ENCODE results near the gene SPR. TPM values are rescaled to one million over a fixed set of nuclear protein-coding genes. Genes with fewer than 3 reads are reported as not detected.

SPR gene
- total RNA-seq, 1 donor from 2014 or later = 53.5 TPM

GRCh38 chr2:72936660-72937355 is 49.6 kb downstream of the SPR start:
- peaks cover 23% of the 10 kb centered on the region for H3K27me3 ChIP-seq (ENCODE audit: low read depth)
- TF ChIP-seq CTCF (IDR thresholded peaks at IDR 0.05; ENCODE audit: borderline replicate concordance) = no peak
- H3K9me3 ChIP-seq (replicated peaks) = no peaks in the 10 kb centered on the region
- H3K4me1 ChIP-seq = peaks cover 8% of the 10 kb centered on the region
- H3K27ac ChIP-seq (replicated peaks) = no peak overlapping the region
- H3K36me3 ChIP-seq = no peaks in the 10 kb centered on the region
- no peak for DNase-seq
- intact Hi-C loops (cut with micrococcal nuclease) = no loop called here
- H3K4me3 ChIP-seq = no peak overlapping the region

- intact Hi-C loops (cut with micrococcal nuclease) = no loop called here
- Histone ChIP-seq H3K27ac (replicated peaks) (no peak overlapping the region), H3K36me3 (no peaks in the 10 kb centered on the region), H3K4me1 (peaks cover 8% of the 10 kb centered on the region), H3K4me3 (no peak overlapping the region), H3K9me3 (replicated peaks) (no peaks in the 10 kb centered on the region), H3K27me3 (ENCODE audit: low read depth) (peaks cover 18% of the 10 kb centered on the region)
- DNase-seq = no peak
- no peak for TF ChIP-seq CTCF (IDR thresholded peaks at IDR 0.05; ENCODE audit: borderline replicate concordance)
Observed at GRCh38 chr2:72937356-72937669, 50.1 kb downstream of the SPR start.

GRCh38 chr2:72938455-72938854 is 51.2 kb downstream of the SPR start:
- Histone ChIP-seq H3K36me3 (peaks cover 1% of the 10 kb centered on the region), H3K9me3 (replicated peaks) (no peaks in the 10 kb centered on the region), H3K4me1 (peaks cover 8% of the 10 kb centered on the region), H3K27me3 (ENCODE audit: low read depth) (peaks cover 10% of the 10 kb centered on the region), H3K4me3 (no peak overlapping the region), H3K27ac (replicated peaks) (no peak overlapping the region)
- no peak for DNase-seq
- intact Hi-C loops (cut with micrococcal nuclease) = no loop called here
- TF ChIP-seq CTCF (IDR thresholded peaks at IDR 0.05; ENCODE audit: borderline replicate concordance) = no peak

GRCh38 chr2:72940361-72940760 is 53.2 kb downstream of the SPR start:
- H3K36me3 ChIP-seq = peaks cover 16% of the 10 kb centered on the region
- H3K4me3 ChIP-seq = no peak overlapping the region
- no peak for TF ChIP-seq CTCF (IDR thresholded peaks at IDR 0.05; ENCODE audit: borderline replicate concordance)
- no peaks in the 10 kb centered on the region for H3K9me3 ChIP-seq (replicated peaks)
- H3K27ac ChIP-seq (replicated peaks) = no peak overlapping the region
- H3K4me1 ChIP-seq = peaks cover 8% of the 10 kb centered on the region
- intact Hi-C loops (cut with micrococcal nuclease) = no loop called here
- H3K27me3 ChIP-seq (ENCODE audit: low read depth) = no peaks in the 10 kb centered on the region
- no peak for DNase-seq

GRCh38 chr2:72940786-72941185 is 53.6 kb downstream of the SPR start:
- Histone ChIP-seq H3K4me3 (no peak overlapping the region), H3K27ac (replicated peaks) (no peak overlapping the region), H3K4me1 (peaks cover 8% of the 10 kb centered on the region), H3K9me3 (replicated peaks) (no peaks in the 10 kb centered on the region), H3K36me3 (peaks cover 16% of the 10 kb centered on the region), H3K27me3 (ENCODE audit: low read depth) (no peaks in the 10 kb centered on the region)
- no peak for DNase-seq
- TF ChIP-seq CTCF (IDR thresholded peaks at IDR 0.05; ENCODE audit: borderline replicate concordance) = no peak
- intact Hi-C loops (cut with micrococcal nuclease) = no loop called here

Other genes with a start within 250 kb of the SPR start
- gene EXOC6B, start 61.4 kb upstream of the SPR start, total RNA-seq = 139 TPM
- not detected for gene EMX1, start 30.1 kb downstream of the SPR start, total RNA-seq
- gene SFXN5, start 184.3 kb downstream of the SPR start, total RNA-seq = 9.9 TPM
- gene RAB11FIP5, start 225.5 kb downstream of the SPR start, total RNA-seq = 21.8 TPM